Neural cell (in vitro differentiated cells): ENCODE results near the gene P2RY14. TPM values are rescaled to one million over a fixed set of nuclear protein-coding genes. Genes with fewer than 3 reads are reported as not detected.

Source experiments
- H2AFZ ChIP-seq: fragments of 200-600, 300-800 bp; sonication (generic), shearing (Covaris generic); 2 replicates; pipeline ENCODE4 v1.6.0; 2014; ENCODE audit warnings: low read depth, mild to moderate bottlenecking, antibody characterized with exemption, low read length, moderate library complexity
- H3F3A ChIP-seq: fragments of 200-600 bp; shearing (Covaris generic); 2 replicates; pipeline ENCODE4 v1.6.1; 2016; ENCODE audit warnings: mild to moderate bottlenecking, moderate library complexity, mixed read lengths, antibody characterized with exemption, low read length; ENCODE audit not compliant: insufficient read depth, poor library complexity, severe bottlenecking
- H3K27ac ChIP-seq: fragments of 200-600, 300-800 bp; sonication (generic), shearing (Covaris generic); 2 replicates; pipeline ENCODE4 v1.5.1; 2014; ENCODE audit warnings: mild to moderate bottlenecking, low read length, moderate library complexity
- H3K27me3 ChIP-seq: fragments of 300-800, 200-600 bp; sonication (generic), shearing (Covaris generic); 2 replicates; pipeline ENCODE4 v1.6.0; 2014; ENCODE audit warnings: mild to moderate bottlenecking, low read depth, low read length, moderate library complexity; ENCODE audit not compliant: insufficient read depth
- H3K36me3 ChIP-seq: fragments of 300-800, 200-600 bp; sonication (generic), shearing (Covaris generic); 2 replicates; pipeline ENCODE4 v1.5.1; 2014; ENCODE audit warnings: mild to moderate bottlenecking, antibody characterized with exemption, low read length, moderate library complexity; ENCODE audit not compliant: insufficient read depth
- H3K4me2 ChIP-seq: fragments of 300-800, 200-600 bp; sonication (generic), shearing (Covaris generic); 2 replicates; pipeline ENCODE4 v1.6.0; 2014; ENCODE audit warnings: mild to moderate bottlenecking, low read length
- H3K4me3 ChIP-seq: fragments of 300-800, 200-600 bp; sonication (generic), shearing (Covaris generic); 2 replicates; pipeline ENCODE4 v1.5.1; 2014; ENCODE audit warnings: mild to moderate bottlenecking, low read length, moderate library complexity
- H3K79me2 ChIP-seq: fragments of 200-600 bp; shearing (Covaris generic); replicated peaks from 2 replicates; pipeline ENCODE4 v1.6.0; 2014; ENCODE audit warnings: mild to moderate bottlenecking, low read length, moderate library complexity; ENCODE audit not compliant: insufficient read depth
- H3K9ac ChIP-seq: fragments of 300-800, 200-600 bp; sonication (generic), shearing (Covaris generic); 2 replicates; pipeline ENCODE4 v1.6.1; 2016; ENCODE audit warnings: mild to moderate bottlenecking, low read length, mixed read lengths
- H3K9me2 ChIP-seq: fragments of 200-600 bp; shearing (Covaris generic); 2 replicates; pipeline ENCODE4 v1.6.1; 2016; ENCODE audit warnings: mild to moderate bottlenecking, low read length, mixed read lengths; ENCODE audit not compliant: insufficient read depth
- H3K9me3 ChIP-seq: fragments of 200-600, 300-800 bp; sonication (generic), shearing (Covaris generic); 2 replicates; pipeline ENCODE4 v1.6.1; 2016; ENCODE audit warnings: mild to moderate bottlenecking, mixed run types, low read length, moderate library complexity, mixed read lengths
- H4K20me1 ChIP-seq: fragments of 200-600 bp; shearing (Covaris generic); 2 replicates; pipeline ENCODE4 v1.6.1; 2016; ENCODE audit warnings: mild to moderate bottlenecking, mixed run types; ENCODE audit not compliant: insufficient read depth
- EP300 ChIP-seq: fragments of 450-650 bp; conservative IDR thresholded peaks from 2 replicates; pipeline ENCODE4 v1.6.1; 2014; ENCODE audit warnings: antibody characterized with exemption, mild to moderate bottlenecking, moderate library complexity; ENCODE audit not compliant: poor library complexity, severe bottlenecking
- EZH2 ChIP-seq: fragments of 200-600, 300-800 bp; shearing (Covaris generic), sonication (generic); IDR thresholded peaks from 2 replicates; pipeline ENCODE4 v1.6.1; 2014; ENCODE audit warnings: antibody characterized with exemption, low read length, borderline replicate concordance, mild to moderate bottlenecking; ENCODE audit not compliant: insufficient read depth, poor library complexity, severe bottlenecking
- MXI1 ChIP-seq: fragments of 450-650 bp; conservative IDR thresholded peaks from 2 replicates; pipeline ENCODE4 v1.6.1; 2014; ENCODE audit warnings: antibody characterized with exemption, mild to moderate bottlenecking; ENCODE audit not compliant: poor library complexity, severe bottlenecking
- POLR2AphosphoS5 ChIP-seq: IDR thresholded peaks from 2 replicates; pipeline ENCODE4 v1.6.1; 2012
- RAD21 ChIP-seq: fragments of 450-650 bp; conservative IDR thresholded peaks from 2 replicates; pipeline ENCODE4 v1.6.1; 2014; ENCODE audit warnings: antibody characterized with exemption, mild to moderate bottlenecking, moderate library complexity
- SMC3 ChIP-seq: fragments of 450-650 bp; conservative IDR thresholded peaks from 2 replicates; pipeline ENCODE4 v1.6.1; 2014; ENCODE audit warnings: antibody characterized with exemption, mild to moderate bottlenecking, moderate library complexity; ENCODE audit not compliant: poor library complexity
- TAF1 ChIP-seq: IDR thresholded peaks from 2 replicates; pipeline ENCODE4 v1.6.1; 2012; ENCODE audit warnings: low read depth
- polyA plus RNA-seq: library from polyadenylated mRNA; depleted of rRNA; stranded (reverse); fragments of >200 nt; gene quantifications from 2 replicates; pipeline ENCODE4 v1.2.3, GENCODE V29; 2014
- TF ChIP-seq, protein P1 (sequence below): IDR thresholded peaks from 2 replicates; pipeline ENCODE4 v1.6.1; 2012; ENCODE audit warnings: borderline replicate concordance
- TF ChIP-seq, protein P2 (sequence below): fragments of 450-650 bp; IDR thresholded peaks from 2 replicates; pipeline ENCODE4 v1.5.1; 2014; ENCODE audit warnings: antibody characterized with exemption, mild to moderate bottlenecking, moderate library complexity; ENCODE audit not compliant: poor library complexity, severe bottlenecking

P2RY14 gene
- polyA plus RNA-seq, 1 donor from 2014 or later, result not detected

DNA sequence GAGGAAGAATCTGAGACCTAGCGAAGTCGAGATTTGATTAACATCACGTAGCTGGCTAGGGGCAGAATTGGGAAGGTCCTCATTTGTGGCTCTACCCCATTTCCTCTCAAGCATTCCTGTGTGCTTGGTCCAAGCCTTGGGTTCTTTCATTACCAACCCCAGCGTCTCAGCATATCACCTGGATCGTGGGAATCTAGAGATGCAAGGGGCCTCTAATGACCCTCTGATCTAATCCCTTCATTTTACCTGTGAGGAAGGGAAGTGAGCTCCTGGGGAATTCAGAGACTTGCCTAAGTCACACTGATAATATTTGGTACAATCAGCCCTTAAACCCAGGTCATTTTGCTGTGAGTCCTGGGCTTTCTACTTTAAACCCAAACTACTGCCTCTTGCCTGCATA is 36.3 kb upstream of the P2RY14 start (continued):
- TF ChIP-seq EZH2 (no peak), EP300 (no peak)

DNA sequence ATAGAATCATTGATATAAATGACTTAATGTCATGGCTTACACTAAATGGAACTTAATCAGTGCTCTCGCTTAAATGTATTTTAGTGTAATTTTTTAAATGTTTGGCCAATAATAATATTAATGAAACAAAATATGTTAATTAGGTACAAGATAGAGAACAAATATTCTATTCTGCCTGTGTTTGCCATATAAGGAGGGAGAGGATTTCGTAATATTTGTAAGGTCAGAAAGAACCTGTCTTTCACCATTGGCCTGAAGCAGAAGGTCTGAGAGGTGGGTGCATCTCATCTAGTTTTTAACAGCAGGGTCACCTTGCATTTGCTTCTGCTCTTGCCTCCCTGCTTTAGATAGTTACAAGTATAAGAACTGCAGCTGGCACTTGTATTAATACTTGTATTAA is 35.8 kb upstream of the P2RY14 start:
- no peak overlapping the region for H3K9ac ChIP-seq
- H2AFZ ChIP-seq, result no peak overlapping the region
- H3K79me2 ChIP-seq, result no peaks in the 10 kb centered on the region
- no peak overlapping the region for H3K4me2 ChIP-seq
- no peak overlapping the region for H3K4me3 ChIP-seq
- no peak overlapping the region for H3K27ac ChIP-seq
- H4K20me1 ChIP-seq, result peaks cover 3% of the 10 kb centered on the region
- TF ChIP-seq EP300 (no peak), EZH2 (no peak), SMC3 (no peak), TAF1 (no peak), POLR2AphosphoS5 (no peak)
- H3K9me3 ChIP-seq, result no peaks in the 10 kb centered on the region
- no peaks in the 10 kb centered on the region for H3K27me3 ChIP-seq
- no peaks in the 10 kb centered on the region for H3K9me2 ChIP-seq
- no peaks in the 10 kb centered on the region for H3K36me3 ChIP-seq
- H3F3A ChIP-seq, result no peaks in the 10 kb centered on the region

DNA sequence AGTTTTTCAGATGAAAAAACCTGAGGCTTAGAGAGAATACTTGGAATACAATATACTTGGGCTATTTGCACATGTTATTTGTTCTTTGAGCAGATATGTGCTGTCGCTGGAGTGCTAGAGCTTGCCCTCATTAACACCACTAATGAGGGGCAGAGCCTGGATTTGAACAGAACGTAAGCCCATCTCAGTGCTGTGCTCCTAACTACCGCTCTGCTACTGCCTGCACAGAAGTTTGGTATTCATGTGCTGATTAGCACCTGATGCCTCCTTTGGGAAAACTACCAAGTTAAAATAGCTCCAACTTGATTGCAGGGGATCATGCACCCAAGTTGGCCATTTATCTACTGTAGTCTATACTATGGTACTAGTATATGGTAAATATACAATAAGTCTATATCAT is 34.6 kb upstream of the P2RY14 start:
- TF ChIP-seq EZH2 (no peak), TAF1 (no peak)
- no peaks in the 10 kb centered on the region for H3K9me2 ChIP-seq
- no peaks in the 10 kb centered on the region for H3K79me2 ChIP-seq
- no peaks in the 10 kb centered on the region for H3K36me3 ChIP-seq
- H3K4me3 ChIP-seq, result no peak overlapping the region
- H3K9me3 ChIP-seq, result no peaks in the 10 kb centered on the region
- H4K20me1 ChIP-seq, result peaks cover 3% of the 10 kb centered on the region
- H3F3A ChIP-seq, result no peaks in the 10 kb centered on the region
- no peak overlapping the region for H3K9ac ChIP-seq
- no peak overlapping the region for H3K27ac ChIP-seq
- no peaks in the 10 kb centered on the region for H3K27me3 ChIP-seq
- H3K4me2 ChIP-seq, result no peak overlapping the region
- H2AFZ ChIP-seq, result no peak overlapping the region

DNA sequence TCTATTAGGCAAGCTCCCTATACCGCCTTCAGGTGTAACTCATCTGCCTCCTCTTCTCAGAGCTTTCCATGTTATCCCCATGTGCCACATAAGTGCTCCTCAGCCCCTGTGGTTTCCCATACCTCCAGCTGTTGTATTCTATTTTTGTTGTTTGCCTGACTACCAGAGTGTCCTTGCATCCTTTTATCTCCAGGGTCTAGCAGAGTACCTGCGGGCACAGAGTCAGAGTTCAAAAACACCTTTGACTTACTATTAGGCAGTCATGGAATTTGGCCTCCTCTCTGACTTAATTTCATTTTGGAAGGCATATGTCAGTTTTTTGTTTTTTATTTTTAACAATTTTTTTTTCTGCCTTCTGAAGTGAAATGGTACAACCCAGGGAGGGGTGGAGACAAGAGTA is 31.2 kb upstream of the P2RY14 start:
- no peak overlapping the region for H3K9ac ChIP-seq
- H3K27me3 ChIP-seq, result no peaks in the 10 kb centered on the region
- no peak overlapping the region for H2AFZ ChIP-seq
- H3K9me2 ChIP-seq, result no peaks in the 10 kb centered on the region
- no peak overlapping the region for H3K4me3 ChIP-seq
- H4K20me1 ChIP-seq, result peaks cover 3% of the 10 kb centered on the region
- H3K36me3 ChIP-seq, result no peaks in the 10 kb centered on the region
- no peaks in the 10 kb centered on the region for H3F3A ChIP-seq
- H3K4me2 ChIP-seq, result no peak overlapping the region
- no peaks in the 10 kb centered on the region for H3K79me2 ChIP-seq
- TF ChIP-seq MXI1 (no peak), POLR2AphosphoS5 (no peak), SMC3 (no peak), RAD21 (no peak), EP300 (no peak)
- TF ChIP-seq, protein P1, sequence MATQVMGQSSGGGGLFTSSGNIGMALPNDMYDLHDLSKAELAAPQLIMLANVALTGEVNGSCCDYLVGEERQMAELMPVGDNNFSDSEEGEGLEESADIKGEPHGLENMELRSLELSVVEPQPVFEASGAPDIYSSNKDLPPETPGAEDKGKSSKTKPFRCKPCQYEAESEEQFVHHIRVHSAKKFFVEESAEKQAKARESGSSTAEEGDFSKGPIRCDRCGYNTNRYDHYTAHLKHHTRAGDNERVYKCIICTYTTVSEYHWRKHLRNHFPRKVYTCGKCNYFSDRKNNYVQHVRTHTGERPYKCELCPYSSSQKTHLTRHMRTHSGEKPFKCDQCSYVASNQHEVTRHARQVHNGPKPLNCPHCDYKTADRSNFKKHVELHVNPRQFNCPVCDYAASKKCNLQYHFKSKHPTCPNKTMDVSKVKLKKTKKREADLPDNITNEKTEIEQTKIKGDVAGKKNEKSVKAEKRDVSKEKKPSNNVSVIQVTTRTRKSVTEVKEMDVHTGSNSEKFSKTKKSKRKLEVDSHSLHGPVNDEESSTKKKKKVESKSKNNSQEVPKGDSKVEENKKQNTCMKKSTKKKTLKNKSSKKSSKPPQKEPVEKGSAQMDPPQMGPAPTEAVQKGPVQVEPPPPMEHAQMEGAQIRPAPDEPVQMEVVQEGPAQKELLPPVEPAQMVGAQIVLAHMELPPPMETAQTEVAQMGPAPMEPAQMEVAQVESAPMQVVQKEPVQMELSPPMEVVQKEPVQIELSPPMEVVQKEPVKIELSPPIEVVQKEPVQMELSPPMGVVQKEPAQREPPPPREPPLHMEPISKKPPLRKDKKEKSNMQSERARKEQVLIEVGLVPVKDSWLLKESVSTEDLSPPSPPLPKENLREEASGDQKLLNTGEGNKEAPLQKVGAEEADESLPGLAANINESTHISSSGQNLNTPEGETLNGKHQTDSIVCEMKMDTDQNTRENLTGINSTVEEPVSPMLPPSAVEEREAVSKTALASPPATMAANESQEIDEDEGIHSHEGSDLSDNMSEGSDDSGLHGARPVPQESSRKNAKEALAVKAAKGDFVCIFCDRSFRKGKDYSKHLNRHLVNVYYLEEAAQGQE, result no peak
- TF ChIP-seq, protein P2, sequence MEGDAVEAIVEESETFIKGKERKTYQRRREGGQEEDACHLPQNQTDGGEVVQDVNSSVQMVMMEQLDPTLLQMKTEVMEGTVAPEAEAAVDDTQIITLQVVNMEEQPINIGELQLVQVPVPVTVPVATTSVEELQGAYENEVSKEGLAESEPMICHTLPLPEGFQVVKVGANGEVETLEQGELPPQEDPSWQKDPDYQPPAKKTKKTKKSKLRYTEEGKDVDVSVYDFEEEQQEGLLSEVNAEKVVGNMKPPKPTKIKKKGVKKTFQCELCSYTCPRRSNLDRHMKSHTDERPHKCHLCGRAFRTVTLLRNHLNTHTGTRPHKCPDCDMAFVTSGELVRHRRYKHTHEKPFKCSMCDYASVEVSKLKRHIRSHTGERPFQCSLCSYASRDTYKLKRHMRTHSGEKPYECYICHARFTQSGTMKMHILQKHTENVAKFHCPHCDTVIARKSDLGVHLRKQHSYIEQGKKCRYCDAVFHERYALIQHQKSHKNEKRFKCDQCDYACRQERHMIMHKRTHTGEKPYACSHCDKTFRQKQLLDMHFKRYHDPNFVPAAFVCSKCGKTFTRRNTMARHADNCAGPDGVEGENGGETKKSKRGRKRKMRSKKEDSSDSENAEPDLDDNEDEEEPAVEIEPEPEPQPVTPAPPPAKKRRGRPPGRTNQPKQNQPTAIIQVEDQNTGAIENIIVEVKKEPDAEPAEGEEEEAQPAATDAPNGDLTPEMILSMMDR, result no peak
- H3K9me3 ChIP-seq, result no peaks in the 10 kb centered on the region
- no peak overlapping the region for H3K27ac ChIP-seq
